ENCODE measurements around the gene GABBR2. TPM values are rescaled to one million over a fixed set of nuclear protein-coding genes. Genes with fewer than 3 reads are reported as not detected.

Gene GABBR2
- total RNA-seq, 2 experiments from 2014 or later: not detected

GRCh38 chr9:98660541-98660940, 48.2 kb downstream of the GABBR2 start:
- no peak for ATAC-seq (ENCODE audit: poor library complexity)
- no peak overlapping the region for H3K4me3 Mint-ChIP-seq
- Histone ChIP-seq H3K27me3 (ENCODE audit: control insufficient read depth in 1 of 2, insufficient read depth in 2 of 2, low read length in 2 of 2) (peaks cover 0 to 4% of the 10 kb centered on the region in 2 experiments), H3K9me3 (ENCODE audit: control insufficient read depth in 1 of 2, insufficient read depth in 1 of 2, low read length in 2 of 2) (no peaks in the 10 kb centered on the region), H3K4me1 (ENCODE audit: insufficient read depth, low read length) (no peaks in the 10 kb centered on the region), H3K27ac (ENCODE audit: low read depth in 1 of 2, low read length in 2 of 2) (no peak overlapping the region), H3K4me3 (ENCODE audit: low read length) (no peak overlapping the region), H3K36me3 (ENCODE audit: insufficient read depth, low read length) (no peaks in the 10 kb centered on the region)
- H3K27ac Mint-ChIP-seq: no peak overlapping the region
- DNase-seq: no peak
- no peak for TF ChIP-seq CTCF (IDR thresholded peaks at IDR 0.05)
- H3K9me3 Mint-ChIP-seq: no peaks in the 10 kb centered on the region
- intact Hi-C loops (cut with DNase I, micrococcal nuclease): no loop called here
- peaks cover 17% of the 10 kb centered on the region for H3K27me3 Mint-ChIP-seq
- no peaks in the 10 kb centered on the region for H3K4me1 Mint-ChIP-seq (ENCODE audit: low read depth)
- ChIA-PET CTCF (no interaction called here), POLR2A (no interaction called here)
- no peaks in the 10 kb centered on the region for H3K36me3 Mint-ChIP-seq (ENCODE audit: low read depth)

GRCh38 chr9:98658951-98659351, 49.8 kb downstream of the GABBR2 start:
- no peaks in the 10 kb centered on the region for H3K9me3 Mint-ChIP-seq
- DNase-seq (no peak), ATAC-seq (ENCODE audit: poor library complexity) (no peak)
- no peak overlapping the region for H3K27ac Mint-ChIP-seq
- H3K4me1 Mint-ChIP-seq (ENCODE audit: low read depth): no peaks in the 10 kb centered on the region
- H3K4me3 ChIP-seq (ENCODE audit: low read length): no peak overlapping the region
- peaks cover 0 to 4% of the 10 kb centered on the region in 2 experiments for H3K27me3 ChIP-seq (ENCODE audit: control insufficient read depth in 1 of 2, insufficient read depth in 2 of 2, low read length in 2 of 2)
- CTCF ChIA-PET: no interaction called here
- no peaks in the 10 kb centered on the region for H3K9me3 ChIP-seq (ENCODE audit: control insufficient read depth in 1 of 2, insufficient read depth in 1 of 2, low read length in 2 of 2)
- intact Hi-C loops (cut with DNase I, micrococcal nuclease): no loop called here
- H3K27ac ChIP-seq (ENCODE audit: low read depth in 1 of 2, low read length in 2 of 2): no peak overlapping the region
- H3K4me1 ChIP-seq (ENCODE audit: insufficient read depth, low read length): no peaks in the 10 kb centered on the region
- TF ChIP-seq CTCF (IDR thresholded peaks at IDR 0.05): no peak
- POLR2A ChIA-PET: no interaction called here
- H3K36me3 Mint-ChIP-seq (ENCODE audit: low read depth): no peaks in the 10 kb centered on the region
- no peak overlapping the region for H3K4me3 Mint-ChIP-seq
- H3K27me3 Mint-ChIP-seq: peaks cover 12% of the 10 kb centered on the region
- H3K36me3 ChIP-seq (ENCODE audit: insufficient read depth, low read length): no peaks in the 10 kb centered on the region

- DNase-seq (no peak), ATAC-seq (ENCODE audit: poor library complexity) (no peak)
- TF ChIP-seq CTCF (IDR thresholded peaks at IDR 0.05): no peak
- POLR2A ChIA-PET: no interaction called here
- H3K27me3 ChIP-seq (ENCODE audit: control insufficient read depth in 1 of 2, insufficient read depth in 2 of 2, low read length in 2 of 2): peaks cover 0 to 4% of the 10 kb centered on the region in 2 experiments
- Mint-ChIP-seq H3K27ac (no peak overlapping the region), H3K4me1 (ENCODE audit: low read depth) (no peaks in the 10 kb centered on the region), H3K9me3 (no peaks in the 10 kb centered on the region), H3K36me3 (ENCODE audit: low read depth) (no peaks in the 10 kb centered on the region), H3K4me3 (no peak overlapping the region), H3K27me3 (peaks cover 10% of the 10 kb centered on the region)
- H3K4me3 ChIP-seq (ENCODE audit: low read length): no peak overlapping the region
- H3K27ac ChIP-seq (ENCODE audit: low read depth in 1 of 2, low read length in 2 of 2): no peak overlapping the region
- no peaks in the 10 kb centered on the region for H3K4me1 ChIP-seq (ENCODE audit: insufficient read depth, low read length)
- CTCF ChIA-PET: no interaction called here
- no peaks in the 10 kb centered on the region for H3K9me3 ChIP-seq (ENCODE audit: control insufficient read depth in 1 of 2, insufficient read depth in 1 of 2, low read length in 2 of 2)
- H3K36me3 ChIP-seq (ENCODE audit: insufficient read depth, low read length): no peaks in the 10 kb centered on the region
- intact Hi-C loops (cut with DNase I, micrococcal nuclease): no loop called here
Measured at GRCh38 chr9:98657897-98658296, 50.8 kb downstream of the GABBR2 start.

Data from CD4-positive, alpha-beta T cell (primary cell).